Naive B cell (primary cell): ENCODE results near the gene SERINC1. TPM values are rescaled to one million over a fixed set of nuclear protein-coding genes. Genes with fewer than 3 reads are reported as not detected.
A peak's percentile ranks its signal among the peaks of the same experiment; 100 is the strongest.

Experiments
- ATAC-seq, 2 donors: fragments of 150-1000 bp; cut with Tn5 transposase; 2 replicates each; pipeline ENCODE4 v1.10.0; 2021; ENCODE audit warnings: low read depth in 2 of 2, mild to moderate bottlenecking in 2 of 2, moderate library complexity in 2 of 2
- DNase-seq: peaks from one replicate; pipeline ENCODE4 v3.0.0; 2022
- H3K27ac Mint-ChIP-seq, 6 donors: one replicate each; pipeline ENCODE4 v1.8.0; 2020 to 2022; ENCODE audit warnings: mild to moderate bottlenecking in 6 of 6, mixed read lengths in 6 of 6, moderate library complexity in 5 of 6, inconsistent platforms in 2 of 6
- H3K27me3 Mint-ChIP-seq, 3 donors: one replicate each; pipeline ENCODE4 v1.8.0; 2021 to 2022; ENCODE audit warnings: mixed read lengths in 3 of 3, mild to moderate bottlenecking in 1 of 3
- H3K36me3 Mint-ChIP-seq, 2 donors: one replicate each; pipeline ENCODE4 v1.8.0; 2020 to 2022; ENCODE audit warnings: mixed read lengths in 2 of 2, inconsistent platforms in 1 of 2, mild to moderate bottlenecking in 1 of 2
- H3K4me1 Mint-ChIP-seq, 3 donors: one replicate each; pipeline ENCODE4 v1.8.0; 2020 to 2022; ENCODE audit warnings: mixed read lengths in 3 of 3, inconsistent platforms in 1 of 3, mild to moderate bottlenecking in 1 of 3, moderate library complexity in 1 of 3
- H3K4me3 Mint-ChIP-seq, 8 donors: one replicate each; pipeline ENCODE4 v1.8.0; 2020 to 2022; ENCODE audit warnings: mild to moderate bottlenecking in 8 of 8, mixed read lengths in 8 of 8, moderate library complexity in 8 of 8, inconsistent platforms in 2 of 8
- H3K9me3 Mint-ChIP-seq, 7 donors: one replicate each; pipeline ENCODE4 v1.8.0; 2020 to 2022; ENCODE audit warnings: mixed read lengths in 7 of 7, mild to moderate bottlenecking in 5 of 7, inconsistent platforms in 2 of 7, moderate library complexity in 1 of 7
- polyA plus RNA-seq, 6 donors: library from polyadenylated mRNA; unstranded; fragments of 300-500 nt; fragmentation: Illumina TruSeq; gene quantifications; one replicate each; pipeline ENCODE4 v1.2.3, GENCODE V29; 2021; ENCODE audit warnings: low read depth in 6 of 6

The SERINC1 gene
- polyA plus RNA-seq, 6 donors from 2014 or later = 78.5 to 121 (median 83.5) TPM

- no peak overlapping the region for H3K27ac Mint-ChIP-seq
Measured at GRCh38 chr6:122426597-122426996, 45.0 kb downstream of the SERINC1 start.

GRCh38 chr6:122423734-122424133 is 47.9 kb downstream of the SERINC1 start:
- no peak for ATAC-seq
- H3K27ac Mint-ChIP-seq = no peak overlapping the region
- H3K27me3 Mint-ChIP-seq = no peaks in the 10 kb centered on the region
- no peaks in the 10 kb centered on the region for H3K9me3 Mint-ChIP-seq
- H3K36me3 Mint-ChIP-seq = peaks cover 18 to 33% of the 10 kb centered on the region in 2 donors
- no peak for DNase-seq
- no peak overlapping the region for H3K4me3 Mint-ChIP-seq
- no peaks in the 10 kb centered on the region for H3K4me1 Mint-ChIP-seq

More at GRCh38 chr6:122426597-122426996, 45.0 kb downstream of the SERINC1 start:
- no peaks in the 10 kb centered on the region for H3K4me1 Mint-ChIP-seq
- no peaks in the 10 kb centered on the region for H3K9me3 Mint-ChIP-seq
- peaks cover 22 to 38% of the 10 kb centered on the region in 2 donors for H3K36me3 Mint-ChIP-seq
- no peaks in the 10 kb centered on the region for H3K27me3 Mint-ChIP-seq
- H3K4me3 Mint-ChIP-seq = no peak overlapping the region
- no peak for ATAC-seq
- no peak for DNase-seq

DNA sequence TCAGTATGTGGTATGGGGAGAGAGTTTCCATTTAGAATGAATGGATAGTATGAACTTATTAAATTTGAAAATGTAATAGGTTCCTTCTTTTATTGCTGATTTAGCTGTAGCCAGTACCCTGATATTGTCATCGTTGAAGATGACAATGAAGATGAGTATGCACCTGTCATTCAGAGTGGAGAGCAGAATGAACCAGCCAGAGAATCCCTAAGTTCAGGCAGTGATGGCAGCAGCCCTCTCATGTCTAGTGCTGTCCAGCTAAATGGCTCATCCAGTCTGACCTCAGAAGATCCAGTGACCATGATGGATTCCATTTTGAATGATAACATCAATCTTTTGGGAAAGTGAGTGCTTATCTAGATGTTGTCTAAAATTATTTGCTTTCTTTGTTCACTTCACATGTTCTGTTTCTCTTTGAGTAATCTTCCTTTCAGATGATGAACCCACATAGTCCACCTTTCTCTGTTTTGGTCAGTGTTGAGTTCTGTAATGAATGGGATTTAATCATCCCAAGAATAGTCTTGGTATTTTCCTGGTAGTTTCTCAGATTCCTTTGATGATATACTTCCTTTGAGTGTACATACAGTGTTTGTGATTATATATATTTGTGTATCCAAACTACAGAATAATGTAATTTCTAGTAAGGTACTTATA is 48.9 kb downstream of the SERINC1 start:
- Mint-ChIP-seq H3K9me3 (no peaks in the 10 kb centered on the region), H3K27me3 (no peaks in the 10 kb centered on the region), H3K27ac (no peak overlapping the region), H3K36me3 (peaks cover 15 to 33% of the 10 kb centered on the region in 2 donors), H3K4me3 (no peak overlapping the region), H3K4me1 (no peaks in the 10 kb centered on the region)
- DNase-seq (no peak), ATAC-seq (no peak)

- Mint-ChIP-seq H3K36me3 (peaks cover 16 to 29% of the 10 kb centered on the region in 2 donors), H3K4me1 (no peaks in the 10 kb centered on the region), H3K27me3 (no peaks in the 10 kb centered on the region), H3K4me3 (no peak overlapping the region), H3K9me3 (no peaks in the 10 kb centered on the region), H3K27ac (no peak overlapping the region)
- ATAC-seq (no peak), DNase-seq (no peak)
Measured at GRCh38 chr6:122422003-122422402, 49.6 kb downstream of the SERINC1 start.

DNA sequence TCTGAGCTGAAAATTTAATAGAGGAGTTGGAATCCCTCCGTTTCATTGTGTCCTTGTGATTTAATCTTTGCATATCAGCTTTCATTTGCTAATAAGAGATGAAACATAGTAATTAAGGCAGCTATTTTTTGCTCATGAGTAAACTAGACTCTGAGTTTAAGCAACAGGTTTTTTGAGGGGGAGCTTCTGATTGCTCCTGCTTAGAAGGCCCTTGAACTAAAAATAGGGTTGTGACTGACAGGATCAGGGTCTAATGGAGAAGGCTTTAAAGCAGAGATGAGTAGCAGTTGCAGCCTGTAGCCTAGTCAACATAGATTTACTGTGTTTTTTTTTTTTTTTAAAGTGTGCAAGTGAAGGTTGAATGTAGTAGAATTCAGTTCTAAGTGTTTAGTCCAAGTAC is 54.8 kb downstream of the SERINC1 start:
- ATAC-seq (no peak), DNase-seq (no peak)
- Mint-ChIP-seq H3K4me1 (no peaks in the 10 kb centered on the region), H3K4me3 (no peak overlapping the region), H3K27me3 (no peaks in the 10 kb centered on the region), H3K27ac (no peak overlapping the region), H3K9me3 (no peaks in the 10 kb centered on the region), H3K36me3 (peaks cover 0 to 22% of the 10 kb centered on the region in 2 donors)

- H3K36me3 Mint-ChIP-seq = peaks cover 0 to 21% of the 10 kb centered on the region in 2 donors
Measured at GRCh38 chr6:122412001-122412400, 59.6 kb downstream of the SERINC1 start.

GRCh38 chr6:122408702-122409458 is 62.7 kb downstream of the SERINC1 start:
- Mint-ChIP-seq H3K27ac (no peak overlapping the region), H3K9me3 (no peaks in the 10 kb centered on the region), H3K4me3 (no peak overlapping the region), H3K36me3 (peaks cover 0 to 10% of the 10 kb centered on the region in 2 donors), H3K4me1 (peaks cover 30 to 43% (median 31%) of the 10 kb centered on the region in 3 donors), H3K27me3 (no peaks in the 10 kb centered on the region)
- DNase-seq = no peak
- ATAC-seq = no peak

More at GRCh38 chr6:122412001-122412400, 59.6 kb downstream of the SERINC1 start:
- no peak overlapping the region for H3K4me3 Mint-ChIP-seq
- H3K4me1 Mint-ChIP-seq = peaks cover 16 to 32% (median 18%) of the 10 kb centered on the region in 3 donors
- no peaks in the 10 kb centered on the region for H3K27me3 Mint-ChIP-seq
- no peak overlapping the region for H3K27ac Mint-ChIP-seq
- no peaks in the 10 kb centered on the region for H3K9me3 Mint-ChIP-seq
- no peak for ATAC-seq
- no peak for DNase-seq

DNA sequence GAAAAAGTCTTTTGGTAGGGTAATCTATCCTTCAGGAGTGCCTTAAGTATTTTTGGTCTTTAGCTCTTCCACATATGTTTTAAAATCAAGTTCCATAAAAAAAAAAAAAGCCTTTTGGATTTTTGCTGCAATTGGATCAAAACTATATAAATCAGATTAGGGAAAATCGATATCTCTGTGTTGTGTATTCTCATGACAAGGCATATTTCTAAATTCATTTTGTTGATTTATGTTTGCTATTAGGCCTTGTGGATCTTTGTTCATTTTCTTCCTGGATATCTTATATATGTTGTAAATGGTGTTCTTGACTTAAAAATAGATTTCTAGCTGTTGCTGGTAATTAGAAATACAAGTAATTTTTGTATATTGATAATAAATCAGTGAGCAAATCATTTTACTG is 63.4 kb downstream of the SERINC1 start:
- peaks cover 0 to 4% of the 10 kb centered on the region in 2 donors for H3K36me3 Mint-ChIP-seq
- ATAC-seq (no peak), DNase-seq (no peak)
- H3K27me3 Mint-ChIP-seq = no peaks in the 10 kb centered on the region
- no peak overlapping the region for H3K27ac Mint-ChIP-seq
- H3K9me3 Mint-ChIP-seq = no peaks in the 10 kb centered on the region
- H3K4me3 Mint-ChIP-seq = no peak overlapping the region
- peaks cover 30 to 43% (median 32%) of the 10 kb centered on the region in 3 donors for H3K4me1 Mint-ChIP-seq

- DNase-seq = no peak
- H3K27ac Mint-ChIP-seq = peak overlapping the region in 1 of 6 donors; percentile 17
- peaks cover 30 to 43% (median 32%) of the 10 kb centered on the region in 3 donors for H3K4me1 Mint-ChIP-seq
- no peak for ATAC-seq
- H3K36me3 Mint-ChIP-seq = no peaks in the 10 kb centered on the region
- no peak overlapping the region for H3K4me3 Mint-ChIP-seq
- no peaks in the 10 kb centered on the region for H3K27me3 Mint-ChIP-seq
- H3K9me3 Mint-ChIP-seq = no peaks in the 10 kb centered on the region
Measured at GRCh38 chr6:122407712-122408111, 63.9 kb downstream of the SERINC1 start.

DNA sequence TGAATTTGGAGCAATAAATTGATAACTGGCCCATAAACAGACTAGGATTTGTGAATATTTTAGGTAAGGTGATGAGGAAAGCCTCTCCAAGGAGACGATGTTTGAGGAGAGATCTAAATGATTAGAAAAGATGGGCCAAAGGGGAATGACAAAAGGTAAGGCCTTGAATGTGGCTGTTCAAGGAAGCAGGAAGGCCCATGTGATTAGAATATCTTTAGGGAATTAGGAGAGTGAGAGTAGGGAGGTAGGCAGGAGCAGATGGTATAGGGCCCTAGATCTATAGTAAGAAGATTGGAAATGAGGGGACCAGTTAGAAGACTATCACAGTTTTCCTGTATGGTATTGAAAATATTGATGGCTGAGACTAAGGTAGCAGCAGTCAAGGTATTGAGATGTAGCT is 65.4 kb downstream of the SERINC1 start:
- H3K36me3 Mint-ChIP-seq = no peaks in the 10 kb centered on the region
- peak overlapping the region in 1 of 6 donors; percentile 2 for H3K27ac Mint-ChIP-seq
- H3K4me1 Mint-ChIP-seq = peaks cover 31 to 47% (median 36%) of the 10 kb centered on the region in 3 donors
- H3K9me3 Mint-ChIP-seq = no peaks in the 10 kb centered on the region
- DNase-seq (no peak), ATAC-seq (no peak)
- no peak overlapping the region for H3K4me3 Mint-ChIP-seq
- no peaks in the 10 kb centered on the region for H3K27me3 Mint-ChIP-seq

DNA sequence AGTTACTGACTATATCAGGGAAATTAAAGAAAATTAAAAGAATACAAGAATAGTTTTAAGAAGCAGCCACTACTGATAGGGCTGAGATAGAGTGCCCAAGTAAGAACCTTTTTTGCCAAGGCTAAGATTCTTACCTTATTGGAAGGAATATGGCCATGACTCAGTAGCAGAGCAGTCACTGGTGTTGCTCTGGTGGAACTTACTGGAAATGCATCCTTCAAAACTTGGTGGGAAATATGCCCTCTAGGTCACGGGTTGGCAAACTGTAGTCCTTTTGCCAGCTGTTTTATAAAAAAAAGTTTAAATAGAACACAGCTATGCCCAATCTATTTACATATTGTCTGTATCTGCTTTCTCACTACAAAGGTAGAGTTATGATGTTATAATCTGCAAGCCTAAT is 66.2 kb downstream of the SERINC1 start:
- no peaks in the 10 kb centered on the region for H3K36me3 Mint-ChIP-seq
- peaks cover 35 to 47% (median 42%) of the 10 kb centered on the region in 3 donors for H3K4me1 Mint-ChIP-seq
- no peak for ATAC-seq
- no peak overlapping the region for H3K4me3 Mint-ChIP-seq
- no peaks in the 10 kb centered on the region for H3K27me3 Mint-ChIP-seq
- DNase-seq = no peak
- H3K9me3 Mint-ChIP-seq = no peaks in the 10 kb centered on the region
- no peak overlapping the region for H3K27ac Mint-ChIP-seq

- H3K27me3 Mint-ChIP-seq = no peaks in the 10 kb centered on the region
- ATAC-seq (no peak), DNase-seq (no peak)
- H3K9me3 Mint-ChIP-seq = no peaks in the 10 kb centered on the region
- peaks cover 32 to 46% (median 45%) of the 10 kb centered on the region in 3 donors for H3K4me1 Mint-ChIP-seq
- no peak overlapping the region for H3K4me3 Mint-ChIP-seq
- H3K27ac Mint-ChIP-seq = no peak overlapping the region
- no peaks in the 10 kb centered on the region for H3K36me3 Mint-ChIP-seq
Measured at GRCh38 chr6:122404444-122404843, 67.2 kb downstream of the SERINC1 start.

- Mint-ChIP-seq H3K36me3 (no peaks in the 10 kb centered on the region), H3K4me3 (peak overlapping the region in 7 of 8 donors; percentile 9 to 99 (median 96)), H3K9me3 (no peaks in the 10 kb centered on the region), H3K27me3 (no peaks in the 10 kb centered on the region), H3K27ac (peak overlapping the region in 1 of 6 donors; percentile 5), H3K4me1 (peaks cover 18 to 28% (median 19%) of the 10 kb centered on the region in 3 donors)
- DNase-seq (no peak), ATAC-seq (no peak)
Measured at GRCh38 chr6:122401104-122401503, 70.5 kb downstream of the SERINC1 start.
